ENCODE results near the gene MRFAP1. TPM values are rescaled to one million over a fixed set of nuclear protein-coding genes. Genes with fewer than 3 reads are reported as not detected.

The MRFAP1 gene
- total and polyA plus RNA-seq, 10 donors = 133 to 299 (median 219) TPM

DNA sequence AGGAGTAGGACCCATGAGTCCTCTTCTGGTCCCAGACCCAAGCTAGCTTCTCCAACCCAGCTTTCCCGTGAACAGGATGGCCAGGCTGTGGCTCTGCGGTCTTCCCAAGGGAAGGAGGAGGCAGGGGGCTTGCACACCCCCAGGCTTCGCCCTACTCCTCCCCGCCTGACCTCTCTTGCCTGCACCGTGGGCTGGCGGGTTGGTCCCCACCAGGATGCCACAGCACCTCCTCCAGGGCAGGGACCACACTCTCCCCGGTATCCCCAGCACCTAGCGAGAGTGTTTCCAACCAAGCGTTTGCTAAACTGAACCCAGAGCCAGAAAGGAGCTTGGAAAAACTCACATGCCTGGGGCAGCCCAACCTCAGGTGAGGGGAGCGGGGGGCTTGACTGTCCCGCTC lies 44.2 kb downstream of the MRFAP1 start:
- Histone ChIP-seq H3K4me1 (peaks cover 0 to 54% (median 13%) of the 10 kb centered on the region in 6 donors), H3K36me3 (peaks cover 0 to 10% (median 0%) of the 10 kb centered on the region in 6 donors), H3K4me3 (no peak overlapping the region), H3K9me3 (peaks cover 0 to 10% (median 6%) of the 10 kb centered on the region in 8 donors), H3K27ac (no peak overlapping the region), H3K27me3 (replicated peaks in 1 of 7) (no peaks in the 10 kb centered on the region)
- DNase-seq = no peak
- WGBS, 5 donors = 87 to 97% (median 92%) methylated on average over 9 to 11 of the region's 11 CpGs
- intact Hi-C loops (cut with DNase I; ENCODE audit: low total_unique reads) = no loop called here
- TF ChIP-seq, protein P1, sequence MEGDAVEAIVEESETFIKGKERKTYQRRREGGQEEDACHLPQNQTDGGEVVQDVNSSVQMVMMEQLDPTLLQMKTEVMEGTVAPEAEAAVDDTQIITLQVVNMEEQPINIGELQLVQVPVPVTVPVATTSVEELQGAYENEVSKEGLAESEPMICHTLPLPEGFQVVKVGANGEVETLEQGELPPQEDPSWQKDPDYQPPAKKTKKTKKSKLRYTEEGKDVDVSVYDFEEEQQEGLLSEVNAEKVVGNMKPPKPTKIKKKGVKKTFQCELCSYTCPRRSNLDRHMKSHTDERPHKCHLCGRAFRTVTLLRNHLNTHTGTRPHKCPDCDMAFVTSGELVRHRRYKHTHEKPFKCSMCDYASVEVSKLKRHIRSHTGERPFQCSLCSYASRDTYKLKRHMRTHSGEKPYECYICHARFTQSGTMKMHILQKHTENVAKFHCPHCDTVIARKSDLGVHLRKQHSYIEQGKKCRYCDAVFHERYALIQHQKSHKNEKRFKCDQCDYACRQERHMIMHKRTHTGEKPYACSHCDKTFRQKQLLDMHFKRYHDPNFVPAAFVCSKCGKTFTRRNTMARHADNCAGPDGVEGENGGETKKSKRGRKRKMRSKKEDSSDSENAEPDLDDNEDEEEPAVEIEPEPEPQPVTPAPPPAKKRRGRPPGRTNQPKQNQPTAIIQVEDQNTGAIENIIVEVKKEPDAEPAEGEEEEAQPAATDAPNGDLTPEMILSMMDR (IDR thresholded peaks at IDR 0.05 in 8 of 11, conservative IDR thresholded peaks at IDR 0.05 in 3 of 11) = no peak
- TF ChIP-seq POLR2A (IDR thresholded peaks at IDR 0.05) = no peak
- TF ChIP-seq POLR2AphosphoS5 (IDR thresholded peaks at IDR 0.05) = peak in 1 of 3 donors; percentile 16

- Histone ChIP-seq H3K27ac (peak overlapping the region in 2 of 8 donors; percentile 24 to 30), H3K9me3 (no peaks in the 10 kb centered on the region), H3K4me3 (no peak overlapping the region), H3K4me1 (peaks cover 8 to 70% (median 28%) of the 10 kb centered on the region in 6 donors), H3K27me3 (replicated peaks in 1 of 7) (no peaks in the 10 kb centered on the region), H3K36me3 (no peaks in the 10 kb centered on the region)
- WGBS, 5 donors = 39 to 81% (median 72%) methylated on average over 3 to 4 of the region's 4 CpGs
- intact Hi-C loops (cut with DNase I; ENCODE audit: low total_unique reads) = no loop called here
- DNase-seq = no peak
- TF ChIP-seq POLR2AphosphoS5 (IDR thresholded peaks at IDR 0.05) = no peak
- TF ChIP-seq, protein P1 (IDR thresholded peaks at IDR 0.05 in 8 of 11, conservative IDR thresholded peaks at IDR 0.05 in 3 of 11) = no peak
- TF ChIP-seq POLR2A (IDR thresholded peaks at IDR 0.05) = no peak
Observed at GRCh38 chr4:6686104-6686787, 45.8 kb downstream of the MRFAP1 start.

- TF ChIP-seq POLR2AphosphoS5 (IDR thresholded peaks at IDR 0.05) (no peak), POLR2A (IDR thresholded peaks at IDR 0.05) (no peak)
- TF ChIP-seq, protein P1 (IDR thresholded peaks at IDR 0.05 in 8 of 11, conservative IDR thresholded peaks at IDR 0.05 in 3 of 11) = no peak
- 83 to 88% (median 86%) methylated on average over 24 of the region's 24 CpGs for WGBS, 5 donors
- H3K27me3 ChIP-seq (replicated peaks in 1 of 7) = no peaks in the 10 kb centered on the region
- H3K4me3 ChIP-seq = peak overlapping the region in 3 of 8 donors; percentile 16 to 58 (median 23)
- intact Hi-C loops (cut with DNase I; ENCODE audit: low total_unique reads) = no loop called here
- H3K4me1 ChIP-seq = peaks cover 8 to 81% (median 35%) of the 10 kb centered on the region in 6 donors
- no peaks in the 10 kb centered on the region for H3K9me3 ChIP-seq
- peak overlapping the region in 5 of 8 donors; percentile 51 to 91 (median 80) for H3K27ac ChIP-seq
- no peaks in the 10 kb centered on the region for H3K36me3 ChIP-seq
- no peak for DNase-seq
Observed at GRCh38 chr4:6687947-6688878, 47.7 kb downstream of the MRFAP1 start.
